GM21515 (cell line): ENCODE results near the gene NCLN.
A peak's percentile ranks its signal among the peaks of the same experiment; 100 is the strongest.
"Not testable (repeated sequence)": the region's sequence is repeated elsewhere in the genome, so short reads cannot be mapped to it uniquely, and the experiment has no call there.

Source experiments
- ATAC-seq: cut with Tn5 transposase; IDR thresholded peaks from one replicate; pipeline ENCODE4 v1.9.1; 2021; ENCODE audit not compliant: unreplicated experiment

NCLN gene

GRCh38 chr19:3154957-3155736, 30.6 kb upstream of the NCLN start:
- ATAC-seq, result peak; percentile 64

GRCh38 chr19:3157096-3157845, 28.5 kb upstream of the NCLN start:
- ATAC-seq, result no peak

GRCh38 chr19:3159565-3159964, 26.2 kb upstream of the NCLN start:
- ATAC-seq, result no peak

GRCh38 chr19:3160219-3160618, 25.5 kb upstream of the NCLN start:
- ATAC-seq, result no peak

- ATAC-seq, result no peak
Observed at GRCh38 chr19:3161453-3161852, 24.3 kb upstream of the NCLN start.

- ATAC-seq, result no peak
Observed at GRCh38 chr19:3162418-3163229, 23.1 kb upstream of the NCLN start.

- no peak for ATAC-seq
Observed at GRCh38 chr19:3163230-3163886, 22.4 kb upstream of the NCLN start.

- ATAC-seq, result no peak
Observed at GRCh38 chr19:3163943-3164342, 21.8 kb upstream of the NCLN start.

- no peak for ATAC-seq
Observed at GRCh38 chr19:3167533-3168272, 18.0 kb upstream of the NCLN start.

GRCh38 chr19:3171894-3172672, 13.6 kb upstream of the NCLN start:
- no peak for ATAC-seq

GRCh38 chr19:3172673-3173000, 13.1 kb upstream of the NCLN start:
- not testable (repeated sequence) for ATAC-seq

- ATAC-seq, result no peak
Observed at GRCh38 chr19:3175781-3176714, 9.7 kb upstream of the NCLN start.

GRCh38 chr19:3176715-3177501, 8.8 kb upstream of the NCLN start:
- no peak for ATAC-seq

- no peak for ATAC-seq
Observed at GRCh38 chr19:3178377-3178972, 7.3 kb upstream of the NCLN start, which contains the start of gene S1PR4. TSS of gene S1PR4 (plus strand) at chr19:3178769. CDS start at chr19:3178793, 24 bp downstream.

GRCh38 chr19:3178973-3179738, 6.6 kb upstream of the NCLN start:
- no peak for ATAC-seq

GRCh38 chr19:3179739-3180293, 5.9 kb upstream of the NCLN start:
- ATAC-seq, result no peak
